Measurements from ENCODE around the gene HMGCS1.

GRCh38 chr5:43309637-43310036 is 3.6 kb downstream of the HMGCS1 start:
- TF ChIP-seq, protein P1, sequence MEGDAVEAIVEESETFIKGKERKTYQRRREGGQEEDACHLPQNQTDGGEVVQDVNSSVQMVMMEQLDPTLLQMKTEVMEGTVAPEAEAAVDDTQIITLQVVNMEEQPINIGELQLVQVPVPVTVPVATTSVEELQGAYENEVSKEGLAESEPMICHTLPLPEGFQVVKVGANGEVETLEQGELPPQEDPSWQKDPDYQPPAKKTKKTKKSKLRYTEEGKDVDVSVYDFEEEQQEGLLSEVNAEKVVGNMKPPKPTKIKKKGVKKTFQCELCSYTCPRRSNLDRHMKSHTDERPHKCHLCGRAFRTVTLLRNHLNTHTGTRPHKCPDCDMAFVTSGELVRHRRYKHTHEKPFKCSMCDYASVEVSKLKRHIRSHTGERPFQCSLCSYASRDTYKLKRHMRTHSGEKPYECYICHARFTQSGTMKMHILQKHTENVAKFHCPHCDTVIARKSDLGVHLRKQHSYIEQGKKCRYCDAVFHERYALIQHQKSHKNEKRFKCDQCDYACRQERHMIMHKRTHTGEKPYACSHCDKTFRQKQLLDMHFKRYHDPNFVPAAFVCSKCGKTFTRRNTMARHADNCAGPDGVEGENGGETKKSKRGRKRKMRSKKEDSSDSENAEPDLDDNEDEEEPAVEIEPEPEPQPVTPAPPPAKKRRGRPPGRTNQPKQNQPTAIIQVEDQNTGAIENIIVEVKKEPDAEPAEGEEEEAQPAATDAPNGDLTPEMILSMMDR (IDR thresholded peaks at IDR 0.05; ENCODE audit: low read depth, low read length) = no peak
- no peak for TF ChIP-seq EZH2phosphoT487 (IDR thresholded peaks at IDR 0.05; ENCODE audit: low read depth)
